Gastrocnemius medialis (tissue), 4 donors: ENCODE data around the gene HNRNPH3. TPM values are rescaled to one million over a fixed set of nuclear protein-coding genes. Genes with fewer than 3 reads are reported as not detected.
"Not testable (repeated sequence)": the region's sequence is repeated elsewhere in the genome, so short reads cannot be mapped to it uniquely, and the experiment has no call there.

ENCODE experiments used
- ATAC-seq, 2 donors: fragments of 150-250 bp; one replicate each; pipeline ENCODE4 v1.9.1; 2016
- DNase-seq, 2 donors: peaks; one replicate each; pipeline ENCODE4 v3.0.0-alpha.2; 2019
- H3K27ac ChIP-seq, 4 donors: fragments of 200-600 bp; sonication (generic); 1 replicate in 1 of 4; 2 replicates in 3 of 4; pipeline ENCODE4 v1.5.1; 2016 to 2018; ENCODE audit warnings: mild to moderate bottlenecking in 2 of 4, moderate library complexity in 1 of 4
- H3K27me3 ChIP-seq, 3 donors: fragments of 200-600 bp; sonication (generic) in 2 of 3; 1 replicate in 1 of 3; 2 replicates in 2 of 3; pipeline versions ENCODE4 v1.5.1 to v1.6.0; 2016 to 2019; ENCODE audit warnings: mild to moderate bottlenecking in 1 of 3, moderate library complexity in 1 of 3
- H3K36me3 ChIP-seq, 2 donors: fragments of 200-600 bp; sonication (generic) in 1 of 2; one replicate each; pipeline ENCODE4 v1.5.1; 2017 to 2018
- H3K4me1 ChIP-seq, 2 donors: fragments of 200-600 bp; sonication (generic) in 1 of 2; one replicate each; pipeline ENCODE4 v1.5.1; 2016 to 2017; ENCODE audit warnings: mild to moderate bottlenecking in 2 of 2
- H3K4me3 ChIP-seq, 4 donors: fragments of 200-600 bp; sonication (generic) in 3 of 4; 1 replicate in 1 of 4; 2 replicates in 3 of 4; pipeline ENCODE4 v1.5.1; 2016 to 2019; ENCODE audit warnings: mild to moderate bottlenecking in 2 of 4
- H3K9me3 ChIP-seq, 3 donors: fragments of 200-600 bp; sonication (generic) in 2 of 3; 1 replicate in 1 of 3; 2 replicates in 2 of 3; pipeline ENCODE4 v1.5.1; 2016 to 2019
- POLR2A ChIP-seq, 2 donors: fragments of 450-650 bp; IDR thresholded peaks; one replicate each; pipeline ENCODE4 v1.6.1; 2017; ENCODE audit warnings: antibody characterized with exemption in 2 of 2, mild to moderate bottlenecking in 2 of 2, moderate library complexity in 2 of 2
- in situ Hi-C, 4 donors: fragments of 200-750 bp; cut with MboI; loops; one replicate each; pipeline versions ENCODE4 v1.15.0 to v1.8.0; 2017; ENCODE audit warnings: low sequenced_read_pairs in 4 of 4
- intact Hi-C: fragments of 100-400 bp; cut with DNase I; formaldehyde crosslinking; loops from one replicate; pipeline ENCODE4 v1.15.1; 2023; ENCODE audit warnings: low total_unique reads
- total RNA-seq, 4 donors: library from RNA; depleted of rRNA; stranded (reverse); fragments of >200 nt; gene quantifications; one replicate each; pipeline versions ENCODE4 v1.1.0 to v1.2.3, GENCODE V29; 2016
- TF ChIP-seq, protein P1 (sequence below), 5 experiments: fragments of 450-650 bp in 3 of 5; fragments of 200-600 bp in 2 of 5; sonication (generic) in 2 of 5; IDR thresholded peaks in 4 of 5; conservative IDR thresholded peaks in 1 of 5; 1 replicate in 4 of 5; 2 replicates in 1 of 5; pipeline ENCODE4 v1.5.1; 2016 to 2019; ENCODE audit warnings: antibody characterized with exemption in 5 of 5, mild to moderate bottlenecking in 3 of 5, moderate library complexity in 3 of 5

The HNRNPH3 gene
- total RNA-seq, 4 donors from 2014 or later, result 19.7 to 51.6 (median 25.8) TPM

DNA sequence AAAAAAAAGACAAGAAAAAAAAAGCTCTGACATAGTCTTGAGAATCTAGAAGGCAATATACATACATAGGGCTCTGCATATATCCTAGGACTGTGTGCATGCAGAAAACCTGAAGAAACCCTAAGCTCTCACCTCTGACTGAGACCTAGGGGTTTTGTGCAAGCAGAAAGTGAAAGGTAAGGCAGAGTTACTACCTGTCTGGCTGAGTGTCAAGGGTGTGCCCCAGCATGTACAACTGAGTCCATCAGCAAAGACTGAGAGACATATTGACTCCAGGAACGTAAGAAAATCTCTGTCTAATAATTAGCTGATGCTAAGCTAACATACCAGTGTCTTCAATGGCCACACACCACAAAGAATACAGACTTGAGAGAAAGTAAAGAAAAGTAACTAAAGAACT, 16.3 kb upstream of the HNRNPH3 start:
- no peak for TF ChIP-seq POLR2A (IDR thresholded peaks at IDR 0.05)
- TF ChIP-seq, protein P1, sequence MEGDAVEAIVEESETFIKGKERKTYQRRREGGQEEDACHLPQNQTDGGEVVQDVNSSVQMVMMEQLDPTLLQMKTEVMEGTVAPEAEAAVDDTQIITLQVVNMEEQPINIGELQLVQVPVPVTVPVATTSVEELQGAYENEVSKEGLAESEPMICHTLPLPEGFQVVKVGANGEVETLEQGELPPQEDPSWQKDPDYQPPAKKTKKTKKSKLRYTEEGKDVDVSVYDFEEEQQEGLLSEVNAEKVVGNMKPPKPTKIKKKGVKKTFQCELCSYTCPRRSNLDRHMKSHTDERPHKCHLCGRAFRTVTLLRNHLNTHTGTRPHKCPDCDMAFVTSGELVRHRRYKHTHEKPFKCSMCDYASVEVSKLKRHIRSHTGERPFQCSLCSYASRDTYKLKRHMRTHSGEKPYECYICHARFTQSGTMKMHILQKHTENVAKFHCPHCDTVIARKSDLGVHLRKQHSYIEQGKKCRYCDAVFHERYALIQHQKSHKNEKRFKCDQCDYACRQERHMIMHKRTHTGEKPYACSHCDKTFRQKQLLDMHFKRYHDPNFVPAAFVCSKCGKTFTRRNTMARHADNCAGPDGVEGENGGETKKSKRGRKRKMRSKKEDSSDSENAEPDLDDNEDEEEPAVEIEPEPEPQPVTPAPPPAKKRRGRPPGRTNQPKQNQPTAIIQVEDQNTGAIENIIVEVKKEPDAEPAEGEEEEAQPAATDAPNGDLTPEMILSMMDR (IDR thresholded peaks at IDR 0.05 in 4 of 5, conservative IDR thresholded peaks at IDR 0.05 in 1 of 5), result no peak
- Histone ChIP-seq H3K27me3 (no peaks in the 10 kb centered on the region), H3K4me3 (no peak overlapping the region), H3K36me3 (no peaks in the 10 kb centered on the region), H3K9me3 (peaks cover 0 to 5% (median 0%) of the 10 kb centered on the region in 3 donors), H3K4me1 (no peaks in the 10 kb centered on the region), H3K27ac (no peak overlapping the region)
- ATAC-seq (no peak), DNase-seq (no peak)
- in situ Hi-C loops, result loop anchor here in 3 of 4 donors (25.0 kb wide), 1 partner anchor 453 kb away; no protein-coding TSS in a partner anchor
- intact Hi-C loops, result no loop called here

DNA sequence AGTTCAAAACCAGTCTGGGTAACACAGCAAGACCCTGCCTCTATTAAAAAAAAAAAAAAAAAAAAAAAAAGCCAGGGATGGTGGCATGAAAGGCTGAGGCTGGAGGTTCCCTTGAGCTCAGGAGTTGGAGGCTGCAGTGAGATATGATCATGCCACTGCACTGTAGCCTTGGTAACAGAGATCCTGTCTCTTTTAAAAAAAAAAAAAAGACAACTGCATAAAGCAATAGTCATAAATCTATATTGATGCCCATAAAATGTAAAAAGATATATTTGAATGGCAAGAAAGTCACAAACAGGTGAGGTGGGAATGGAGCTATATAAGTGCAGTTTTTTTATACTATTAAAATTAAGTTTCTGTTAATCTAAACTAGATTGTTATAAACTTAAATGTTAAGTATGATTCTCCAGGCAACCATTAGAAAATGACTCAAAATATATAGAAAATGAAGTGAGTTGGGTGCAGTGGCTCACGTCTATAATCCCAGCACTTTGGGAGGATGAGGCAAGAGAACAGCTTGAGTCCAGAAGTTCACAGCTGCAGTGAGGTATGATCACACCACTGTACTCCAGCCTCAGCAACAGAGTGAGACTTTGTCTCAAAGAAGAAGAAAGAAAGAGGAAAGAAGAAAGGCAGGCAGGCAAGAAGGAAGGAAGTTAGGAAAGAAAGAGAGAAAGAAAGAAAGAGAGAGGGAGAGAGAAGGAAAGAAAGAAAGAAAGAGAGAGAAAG, 13.4 kb upstream of the HNRNPH3 start:
- TF ChIP-seq, protein P1 (IDR thresholded peaks at IDR 0.05 in 4 of 5, conservative IDR thresholded peaks at IDR 0.05 in 1 of 5), result no peak
- no peak for TF ChIP-seq POLR2A (IDR thresholded peaks at IDR 0.05)
- H3K36me3 ChIP-seq, result no peaks in the 10 kb centered on the region
- peaks cover 0 to 5% (median 0%) of the 10 kb centered on the region in 3 donors for H3K9me3 ChIP-seq
- H3K27ac ChIP-seq, result no peak overlapping the region
- no peak for DNase-seq
- in situ Hi-C loops, result loop anchor here in 3 of 4 donors (25.0 kb wide), 1 partner anchor 456 kb away; no protein-coding TSS in a partner anchor
- no peaks in the 10 kb centered on the region for H3K27me3 ChIP-seq
- ATAC-seq, result no peak
- no peaks in the 10 kb centered on the region for H3K4me1 ChIP-seq
- intact Hi-C loops, result no loop called here
- H3K4me3 ChIP-seq, result no peak overlapping the region

DNA sequence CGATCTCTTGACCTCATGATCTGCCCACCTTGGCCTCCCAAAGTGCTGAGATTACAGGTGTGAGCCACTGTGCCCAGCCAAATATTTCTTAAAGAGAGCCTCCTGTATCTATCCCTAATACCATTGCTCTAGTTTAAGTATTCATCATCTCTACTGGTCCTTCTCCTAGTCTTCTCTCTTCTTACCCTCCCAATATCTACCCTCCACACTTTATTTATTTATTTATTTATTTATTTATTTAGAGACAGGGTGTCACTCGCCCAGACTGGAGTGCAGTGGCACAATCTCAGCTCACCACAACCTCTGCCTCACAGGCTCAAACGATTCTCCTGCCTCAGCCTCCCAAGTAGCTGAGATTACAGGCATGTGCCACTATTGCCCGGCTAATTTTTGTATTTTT, 7.5 kb upstream of the HNRNPH3 start:
- H3K36me3 ChIP-seq, ATAC-seq, H3K27me3 ChIP-seq, H3K4me3 ChIP-seq, H3K9me3 ChIP-seq, intact Hi-C loops, DNase-seq, H3K27ac ChIP-seq: not testable (repeated sequence)
- in situ Hi-C loops, result loop anchor here (10.0 to 25.0 kb wide), 2 partner anchors 250 to 462 kb away; partner anchors contain the start of gene HERC4 (in 2 of the 4)
- peaks cover 14 to 17% of the 10 kb centered on the region in 2 donors for H3K4me1 ChIP-seq

GRCh38 chr10:68327889-68328786, 3.7 kb upstream of the HNRNPH3 start:
- no peaks in the 10 kb centered on the region for H3K9me3 ChIP-seq
- H3K36me3 ChIP-seq, result no peaks in the 10 kb centered on the region
- no peaks in the 10 kb centered on the region for H3K27me3 ChIP-seq
- peak; percentile 13 to 19 for ATAC-seq
- H3K4me1 ChIP-seq, result peaks cover 14 to 21% of the 10 kb centered on the region in 2 donors
- no peak for DNase-seq
- H3K27ac ChIP-seq, result peak overlapping the region; percentile 73 to 100 (median 99)
- intact Hi-C loops (no loop called here), in situ Hi-C loops (loop anchor here in 3 of 4 donors (10.0 to 25.0 kb wide), 3 partner anchors 253 to 441 kb away; partner anchors contain the start of genes HERC4 (in 2 of the 3) and SIRT1 (in 1 of the 3))
- TF ChIP-seq, protein P1 (IDR thresholded peaks at IDR 0.05 in 4 of 5, conservative IDR thresholded peaks at IDR 0.05 in 1 of 5), result no peak
- peak in 1 of 2 donors; percentile 8 for TF ChIP-seq POLR2A (IDR thresholded peaks at IDR 0.05)
- H3K4me3 ChIP-seq, result peak overlapping the region; percentile 26 to 36 (median 34)
